Measurements from ENCODE around the gene CWC15.
"Not testable (repeated sequence)": the region's sequence is repeated elsewhere in the genome, so short reads cannot be mapped to it uniquely, and the experiment has no call there.

Gene CWC15

GRCh38 chr11:94973099-94973968 is at the start of gene CWC15, which contains the start of gene KDM4D:
TSS of gene CWC15 (minus strand) at chr11:94973556. CDS start at chr11:94972185, 1,371 bp downstream.
TSS of gene KDM4D (plus strand) at chr11:94973709. CDS start at chr11:94997373, 23,664 bp downstream.
- peak; percentile 95 for DNase-seq

- DNase-seq, result not testable (repeated sequence)
These were observed 48.1 kb upstream of the CWC15 start for GRCh38 chr11:95021468-95021867.

- DNase-seq, result no peak
These were observed 42.8 kb upstream of the CWC15 start for GRCh38 chr11:95016139-95016538.

- DNase-seq, result no peak
These were observed 40.9 kb upstream of the CWC15 start for GRCh38 chr11:95014184-95014821.

- DNase-seq, result no peak
These were observed 38.0 kb upstream of the CWC15 start for GRCh38 chr11:95011376-95011775.

- no peak for DNase-seq
These were observed 32.3 kb upstream of the CWC15 start for GRCh38 chr11:95005642-95006041.

GRCh38 chr11:95003716-95004115 is 30.4 kb upstream of the CWC15 start:
- no peak for DNase-seq

- DNase-seq, result no peak
These were observed 24.9 kb upstream of the CWC15 start for GRCh38 chr11:94998285-94998684.

GRCh38 chr11:94997437-94997836 is 24.1 kb upstream of the CWC15 start:
- no peak for DNase-seq

GRCh38 chr11:94993400-94993943 is 20.1 kb upstream of the CWC15 start:
- DNase-seq, result no peak

- no peak for DNase-seq
These were observed 15.4 kb upstream of the CWC15 start for GRCh38 chr11:94988748-94989147.

- no peak for DNase-seq
These were observed 14.0 kb upstream of the CWC15 start for GRCh38 chr11:94987378-94987777.

- DNase-seq, result no peak
These were observed 2.2 kb upstream of the CWC15 start for GRCh38 chr11:94975599-94975998.

GRCh38 chr11:94974178-94974577 is 822 bp upstream of the CWC15 start:
- DNase-seq, result no peak

GRCh38 chr11:94972700-94973098 is 657 bp downstream of the CWC15 start:
- DNase-seq, result no peak

- no peak for DNase-seq
These were observed 4.9 kb downstream of the CWC15 start for GRCh38 chr11:94968334-94968958.

GRCh38 chr11:94964934-94965333 is 8.4 kb downstream of the CWC15 start:
- DNase-seq, result no peak

- no peak for DNase-seq
These were observed 12.1 kb downstream of the CWC15 start for GRCh38 chr11:94961255-94961654.

GRCh38 chr11:94960488-94960887 is 12.9 kb downstream of the CWC15 start:
- DNase-seq, result no peak

GRCh38 chr11:94959179-94959578 is 14.2 kb downstream of the CWC15 start:
- no peak for DNase-seq

- DNase-seq, result no peak
These were observed 15.1 kb downstream of the CWC15 start for GRCh38 chr11:94958121-94958696.

GRCh38 chr11:94956963-94957362 is 16.4 kb downstream of the CWC15 start:
- DNase-seq, result no peak

- DNase-seq, result no peak
These were observed 18.6 kb downstream of the CWC15 start for GRCh38 chr11:94954753-94955152.

All from CD4-positive, alpha-beta T cell treated with Interleukin-17A for 1 hour (primary cell).